ENCODE measurements around the gene ATP5MC2. TPM values are rescaled to one million over a fixed set of nuclear protein-coding genes. Genes with fewer than 3 reads are reported as not detected.
"Not testable (repeated sequence)": the region's sequence is repeated elsewhere in the genome, so short reads cannot be mapped to it uniquely, and the experiment has no call there.

Gene ATP5MC2
- total and polyA plus RNA-seq, 2 experiments from 2014 or later: 703 to 923 TPM

DNA sequence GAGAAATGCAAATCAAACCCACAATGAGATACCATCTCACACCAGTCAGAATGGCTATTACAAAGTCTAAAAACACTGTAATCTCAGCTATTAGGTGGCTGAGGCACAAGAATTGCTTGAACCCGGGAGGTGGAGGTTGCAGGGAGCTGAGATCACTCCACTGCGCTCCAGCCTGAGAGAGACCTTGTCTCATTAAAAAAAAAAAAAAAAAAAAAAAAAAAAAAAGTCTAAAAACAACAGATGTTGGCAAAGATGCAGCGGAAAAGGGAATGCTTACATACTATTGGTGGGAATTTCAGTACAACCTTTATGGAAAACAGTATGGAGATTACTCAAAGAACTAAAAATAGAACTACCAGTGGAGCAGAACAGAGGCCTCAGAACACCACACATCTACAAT lies 30.7 kb downstream of the ATP5MC2 start:
- TF ChIP-seq, protein P1, sequence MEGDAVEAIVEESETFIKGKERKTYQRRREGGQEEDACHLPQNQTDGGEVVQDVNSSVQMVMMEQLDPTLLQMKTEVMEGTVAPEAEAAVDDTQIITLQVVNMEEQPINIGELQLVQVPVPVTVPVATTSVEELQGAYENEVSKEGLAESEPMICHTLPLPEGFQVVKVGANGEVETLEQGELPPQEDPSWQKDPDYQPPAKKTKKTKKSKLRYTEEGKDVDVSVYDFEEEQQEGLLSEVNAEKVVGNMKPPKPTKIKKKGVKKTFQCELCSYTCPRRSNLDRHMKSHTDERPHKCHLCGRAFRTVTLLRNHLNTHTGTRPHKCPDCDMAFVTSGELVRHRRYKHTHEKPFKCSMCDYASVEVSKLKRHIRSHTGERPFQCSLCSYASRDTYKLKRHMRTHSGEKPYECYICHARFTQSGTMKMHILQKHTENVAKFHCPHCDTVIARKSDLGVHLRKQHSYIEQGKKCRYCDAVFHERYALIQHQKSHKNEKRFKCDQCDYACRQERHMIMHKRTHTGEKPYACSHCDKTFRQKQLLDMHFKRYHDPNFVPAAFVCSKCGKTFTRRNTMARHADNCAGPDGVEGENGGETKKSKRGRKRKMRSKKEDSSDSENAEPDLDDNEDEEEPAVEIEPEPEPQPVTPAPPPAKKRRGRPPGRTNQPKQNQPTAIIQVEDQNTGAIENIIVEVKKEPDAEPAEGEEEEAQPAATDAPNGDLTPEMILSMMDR (IDR thresholded peaks at IDR 0.05; ENCODE audit: low read depth, low read length): no peak
- peak in 1 of 2 donors; percentile 41 for DNase-seq (ENCODE audit: low read depth in 1 of 2, low spot score in 1 of 2)
- H3K4me3 ChIP-seq: no peak overlapping the region
- H3K4me1 ChIP-seq (ENCODE audit: low read depth): no peaks in the 10 kb centered on the region
- no peaks in the 10 kb centered on the region for H3K27me3 ChIP-seq
- H3K36me3 ChIP-seq: no peaks in the 10 kb centered on the region
- H3K9me3 ChIP-seq (ENCODE audit: low read depth): no peaks in the 10 kb centered on the region
- no peak overlapping the region for H3K27ac ChIP-seq

DNA sequence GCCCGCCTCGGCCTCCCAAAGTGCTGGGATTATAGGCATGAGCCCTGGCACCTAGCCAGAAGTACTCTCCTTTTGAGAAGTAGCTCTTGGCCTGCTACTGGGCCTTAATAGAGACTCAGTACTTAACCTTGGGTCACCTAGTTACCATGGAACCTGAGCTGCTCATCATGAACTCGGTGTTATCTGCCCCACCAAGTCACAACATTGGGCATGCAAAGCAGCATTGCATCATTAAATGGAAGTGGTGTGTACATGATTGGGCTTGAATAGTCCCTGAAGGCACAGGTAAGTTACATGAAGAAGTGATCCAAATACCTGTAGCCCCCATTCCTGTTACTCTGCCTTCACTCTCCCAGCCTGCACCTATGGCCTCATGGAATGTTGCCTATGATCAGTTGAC lies 31.8 kb downstream of the ATP5MC2 start:
- H3K27ac ChIP-seq: no peak overlapping the region

DNA sequence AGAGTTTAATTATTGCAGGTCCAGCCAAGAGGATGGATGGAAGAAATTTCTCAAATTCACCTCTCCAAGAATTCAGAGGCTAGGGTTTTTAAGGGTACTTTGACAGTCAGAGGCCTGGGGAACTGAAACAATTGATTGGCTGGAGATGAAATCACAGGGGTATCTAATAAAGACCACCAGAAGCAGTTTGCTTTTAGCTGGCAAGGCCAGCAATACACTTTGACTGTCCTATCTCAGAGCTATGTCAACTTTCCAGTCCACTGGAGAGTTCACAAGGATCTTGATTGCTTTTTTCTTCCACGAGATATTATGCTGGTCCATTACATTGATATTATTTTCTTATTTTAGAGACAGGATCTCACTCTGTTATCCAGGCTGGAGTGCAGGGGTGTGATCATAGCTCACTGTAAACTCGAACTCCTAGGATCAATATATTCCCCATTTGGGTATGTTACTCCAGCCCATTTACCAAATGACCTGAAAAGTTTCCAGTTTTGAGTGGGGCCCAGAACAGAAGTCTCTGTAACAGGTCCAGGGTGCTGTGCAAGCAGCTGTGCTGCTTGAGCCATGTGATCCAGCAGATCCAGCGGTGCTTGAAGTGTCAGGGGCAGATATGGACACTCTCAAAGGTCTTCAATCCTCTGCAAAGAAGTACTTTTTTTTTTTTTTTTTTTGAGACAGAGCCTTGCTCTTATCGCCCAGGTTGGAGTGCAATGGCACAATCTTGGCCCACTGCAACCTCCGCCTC lies 32.5 kb downstream of the ATP5MC2 start:
- Histone ChIP-seq H3K27ac (no peak overlapping the region), H3K4me3 (no peak overlapping the region), H3K27me3 (no peaks in the 10 kb centered on the region), H3K9me3 (ENCODE audit: low read depth) (no peaks in the 10 kb centered on the region), H3K36me3 (no peaks in the 10 kb centered on the region), H3K4me1 (ENCODE audit: low read depth) (no peaks in the 10 kb centered on the region)
- no peak for DNase-seq (ENCODE audit: low read depth in 1 of 2, low spot score in 1 of 2)
- TF ChIP-seq, protein P1 (IDR thresholded peaks at IDR 0.05; ENCODE audit: low read depth, low read length): no peak

More for the DNA sequence above, 31.8 kb downstream of the ATP5MC2 start:
- no peaks in the 10 kb centered on the region for H3K4me1 ChIP-seq (ENCODE audit: low read depth)
- no peaks in the 10 kb centered on the region for H3K27me3 ChIP-seq
- no peaks in the 10 kb centered on the region for H3K9me3 ChIP-seq (ENCODE audit: low read depth)
- TF ChIP-seq, protein P1 (IDR thresholded peaks at IDR 0.05; ENCODE audit: low read depth, low read length): no peak
- no peak for DNase-seq (ENCODE audit: low read depth in 1 of 2, low spot score in 1 of 2)
- H3K4me3 ChIP-seq: no peak overlapping the region
- no peaks in the 10 kb centered on the region for H3K36me3 ChIP-seq

DNA sequence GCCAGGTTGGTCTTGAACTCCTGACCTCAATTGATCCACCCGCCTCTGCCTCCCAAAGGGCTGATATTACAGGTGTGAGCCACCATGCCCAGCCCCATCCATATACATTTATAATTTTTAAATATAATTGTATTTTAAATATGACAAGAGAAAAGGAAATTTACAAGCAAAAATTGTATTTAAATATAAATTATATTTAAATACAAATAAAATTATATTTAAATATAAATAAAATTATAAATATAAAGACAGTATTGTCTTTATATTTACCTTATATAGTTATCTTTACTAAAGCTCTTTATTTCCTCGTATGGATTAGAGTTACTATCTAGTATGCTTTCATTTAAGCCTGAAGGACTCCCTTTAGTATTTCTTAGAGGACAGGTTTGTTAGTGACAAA lies 37.8 kb downstream of the ATP5MC2 start:
- Histone ChIP-seq H3K27ac (no peak overlapping the region), H3K9me3 (ENCODE audit: low read depth) (no peaks in the 10 kb centered on the region), H3K4me3 (no peak overlapping the region), H3K36me3 (no peaks in the 10 kb centered on the region), H3K4me1 (ENCODE audit: low read depth) (no peaks in the 10 kb centered on the region), H3K27me3 (no peaks in the 10 kb centered on the region)
- DNase-seq (ENCODE audit: low read depth in 1 of 2, low spot score in 1 of 2): no peak
- TF ChIP-seq, protein P1 (IDR thresholded peaks at IDR 0.05; ENCODE audit: low read depth, low read length): no peak

DNA sequence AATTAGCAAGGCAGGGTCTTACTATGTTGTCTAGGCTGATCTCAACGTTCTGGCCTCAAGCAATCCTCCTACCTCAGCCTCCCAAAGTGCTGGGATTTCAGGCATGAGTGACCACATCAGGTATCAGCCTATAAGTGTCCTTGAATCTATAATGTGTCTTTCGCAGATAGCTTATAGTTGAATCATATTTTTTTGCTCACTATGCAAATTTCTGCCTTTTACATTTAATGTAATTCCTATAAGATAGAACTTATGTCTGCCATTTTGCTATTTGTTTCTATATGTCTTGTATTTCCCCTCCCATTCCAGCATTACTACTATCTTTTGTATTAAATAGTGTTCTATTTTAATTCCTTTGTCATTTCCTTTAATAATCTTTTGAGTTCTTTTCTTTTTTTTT lies 39.2 kb downstream of the ATP5MC2 start:
- TF ChIP-seq, protein P1 (IDR thresholded peaks at IDR 0.05; ENCODE audit: low read depth, low read length): no peak
- Histone ChIP-seq H3K4me1 (ENCODE audit: low read depth) (no peaks in the 10 kb centered on the region), H3K27ac (no peak overlapping the region), H3K36me3 (no peaks in the 10 kb centered on the region), H3K9me3 (ENCODE audit: low read depth) (no peaks in the 10 kb centered on the region), H3K27me3 (no peaks in the 10 kb centered on the region), H3K4me3 (no peak overlapping the region)
- no peak for DNase-seq (ENCODE audit: low read depth in 1 of 2, low spot score in 1 of 2)

DNA sequence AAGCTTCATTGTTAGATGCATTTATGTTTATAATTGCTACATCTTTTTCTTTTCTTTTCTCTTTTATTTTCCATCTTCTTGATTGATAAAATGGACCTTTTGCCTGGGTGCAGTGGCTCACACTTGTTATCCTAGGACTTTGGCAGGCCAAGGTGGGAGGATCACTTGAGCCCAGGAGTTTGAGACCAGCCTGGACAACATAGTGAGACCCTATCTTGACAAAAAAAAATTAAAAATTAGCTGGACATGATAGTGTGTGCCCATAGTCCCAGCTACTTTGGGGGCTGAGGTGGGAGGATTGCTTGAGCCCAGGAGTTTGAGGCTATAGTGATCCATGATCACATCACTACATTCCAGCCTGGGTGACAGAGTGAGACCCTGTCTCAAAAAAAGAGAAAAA lies 40.2 kb downstream of the ATP5MC2 start:
- not testable (repeated sequence) for H3K9me3 ChIP-seq (ENCODE audit: low read depth); H3K4me3 ChIP-seq; H3K27me3 ChIP-seq; H3K27ac ChIP-seq; H3K4me1 ChIP-seq (ENCODE audit: low read depth); DNase-seq (ENCODE audit: low read depth in 1 of 2, low spot score in 1 of 2); H3K36me3 ChIP-seq

All from cardiac muscle cell (in vitro differentiated cells and primary cell).